Ishikawa (cell line): ENCODE data around the gene GRIK2.

Experiments used
- CEBPB ChIP-seq: IDR thresholded peaks from 2 replicates; pipeline ENCODE4 v1.6.1; 2012
- CREB1 ChIP-seq: IDR thresholded peaks from 2 replicates; pipeline ENCODE4 v1.6.1; 2012; ENCODE audit warnings: low read depth
- EGR1 ChIP-seq: IDR thresholded peaks from 2 replicates; pipeline ENCODE4 v1.6.1; 2012
- EP300 ChIP-seq: IDR thresholded peaks from 2 replicates; pipeline ENCODE4 v1.6.1; 2012; ENCODE audit warnings: borderline replicate concordance
- FOXM1 ChIP-seq: IDR thresholded peaks from 2 replicates; pipeline ENCODE4 v1.6.1; 2012; ENCODE audit warnings: low read depth, borderline replicate concordance
- NFIC ChIP-seq: IDR thresholded peaks from 2 replicates; pipeline ENCODE4 v1.6.1; 2012
- RAD21 ChIP-seq: IDR thresholded peaks from 2 replicates; pipeline ENCODE4 v1.6.1; 2012; ENCODE audit warnings: low read depth
- TAF1 ChIP-seq: IDR thresholded peaks from 2 replicates; pipeline ENCODE4 v1.6.1; 2012; ENCODE audit warnings: low read depth, mild to moderate bottlenecking
- TCF12 ChIP-seq: IDR thresholded peaks from 2 replicates; pipeline ENCODE4 v1.6.1; 2012; ENCODE audit warnings: low read depth
- TEAD4 ChIP-seq: IDR thresholded peaks from 2 replicates; pipeline ENCODE4 v1.6.1; 2012
- YY1 ChIP-seq: IDR thresholded peaks from 2 replicates; pipeline ENCODE4 v1.6.1; 2012; ENCODE audit warnings: low read depth
- ZBTB7A ChIP-seq: IDR thresholded peaks from 2 replicates; pipeline ENCODE4 v1.6.1; 2012; ENCODE audit warnings: low read depth
- TF ChIP-seq, protein P1 (sequence below): IDR thresholded peaks from 2 replicates; pipeline ENCODE4 v1.6.1; 2012
- TF ChIP-seq, protein P2 (sequence below): IDR thresholded peaks from 2 replicates; pipeline ENCODE4 v1.6.1; 2012; ENCODE audit warnings: low read depth, mild to moderate bottlenecking
- TF ChIP-seq, protein P3 (sequence below): IDR thresholded peaks from 2 replicates; pipeline ENCODE4 v1.6.1; 2012

GRIK2 gene

DNA sequence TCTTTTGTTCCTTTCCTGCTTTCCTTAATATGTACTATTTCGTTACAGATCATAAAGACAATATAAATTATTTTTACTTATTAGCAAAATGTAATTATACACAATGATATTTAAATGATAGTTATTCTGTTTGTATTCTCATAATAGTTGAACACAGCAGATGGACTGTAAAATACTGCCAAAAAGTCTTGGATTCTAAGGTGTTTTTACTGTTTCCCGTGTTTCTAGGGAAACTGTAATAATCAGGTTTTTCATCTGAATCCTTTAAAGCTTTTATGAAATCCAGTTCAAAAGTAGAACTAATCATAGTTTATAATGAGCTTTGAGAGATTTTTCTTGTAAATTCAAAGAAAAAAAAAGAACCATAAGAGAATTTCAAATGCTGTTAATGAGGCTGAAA is 148.4 kb downstream of the GRIK2 start:
- TF ChIP-seq EP300 = no peak

DNA sequence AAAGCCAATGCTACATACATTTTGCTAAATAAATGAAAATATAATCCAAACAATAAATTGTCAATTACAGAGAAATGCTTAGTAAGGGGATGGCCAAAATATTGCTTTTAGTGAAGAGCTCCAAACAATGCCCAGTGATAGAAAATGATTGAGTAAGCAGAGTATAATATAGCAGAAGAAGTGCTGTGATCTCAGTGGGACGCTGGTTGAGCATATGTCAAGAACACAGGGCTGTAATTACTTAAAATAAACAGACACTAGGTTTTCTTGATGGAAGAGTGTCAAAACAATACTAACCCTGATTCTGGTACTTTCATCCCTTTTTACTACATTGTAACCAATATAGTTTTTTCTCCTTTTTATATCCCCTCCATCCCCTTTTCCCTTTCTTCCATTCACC is 150.3 kb downstream of the GRIK2 start:
- TF ChIP-seq CEBPB = no peak
- TF ChIP-seq CREB1 = no peak
- no peak for TF ChIP-seq TEAD4
- TF ChIP-seq FOXM1 = no peak
- no peak for TF ChIP-seq YY1
- no peak for TF ChIP-seq EGR1
- TF ChIP-seq, protein P1, sequence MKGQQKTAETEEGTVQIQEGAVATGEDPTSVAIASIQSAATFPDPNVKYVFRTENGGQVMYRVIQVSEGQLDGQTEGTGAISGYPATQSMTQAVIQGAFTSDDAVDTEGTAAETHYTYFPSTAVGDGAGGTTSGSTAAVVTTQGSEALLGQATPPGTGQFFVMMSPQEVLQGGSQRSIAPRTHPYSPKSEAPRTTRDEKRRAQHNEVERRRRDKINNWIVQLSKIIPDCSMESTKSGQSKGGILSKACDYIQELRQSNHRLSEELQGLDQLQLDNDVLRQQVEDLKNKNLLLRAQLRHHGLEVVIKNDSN = no peak

DNA sequence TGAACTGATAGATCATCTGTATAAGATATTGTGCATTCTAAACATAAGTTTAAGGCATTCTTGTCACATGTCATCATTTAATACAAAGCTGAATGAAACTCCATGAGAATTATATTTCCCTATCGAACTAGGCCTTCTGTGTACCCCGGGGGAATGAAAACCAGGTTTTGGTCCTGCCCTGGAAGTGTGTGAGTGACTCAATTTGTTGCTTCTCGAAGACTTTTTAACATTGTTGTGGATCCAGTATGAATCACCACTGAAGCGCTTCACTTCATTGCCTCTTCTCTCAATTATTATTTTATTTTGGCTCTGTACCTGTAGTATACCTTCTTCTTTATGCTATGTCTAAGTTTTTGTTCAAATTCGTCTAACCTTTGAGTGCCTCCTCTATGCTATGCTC is 150.8 kb downstream of the GRIK2 start:
- TF ChIP-seq CEBPB = no peak
- TF ChIP-seq TCF12 = no peak
- TF ChIP-seq, protein P2, sequence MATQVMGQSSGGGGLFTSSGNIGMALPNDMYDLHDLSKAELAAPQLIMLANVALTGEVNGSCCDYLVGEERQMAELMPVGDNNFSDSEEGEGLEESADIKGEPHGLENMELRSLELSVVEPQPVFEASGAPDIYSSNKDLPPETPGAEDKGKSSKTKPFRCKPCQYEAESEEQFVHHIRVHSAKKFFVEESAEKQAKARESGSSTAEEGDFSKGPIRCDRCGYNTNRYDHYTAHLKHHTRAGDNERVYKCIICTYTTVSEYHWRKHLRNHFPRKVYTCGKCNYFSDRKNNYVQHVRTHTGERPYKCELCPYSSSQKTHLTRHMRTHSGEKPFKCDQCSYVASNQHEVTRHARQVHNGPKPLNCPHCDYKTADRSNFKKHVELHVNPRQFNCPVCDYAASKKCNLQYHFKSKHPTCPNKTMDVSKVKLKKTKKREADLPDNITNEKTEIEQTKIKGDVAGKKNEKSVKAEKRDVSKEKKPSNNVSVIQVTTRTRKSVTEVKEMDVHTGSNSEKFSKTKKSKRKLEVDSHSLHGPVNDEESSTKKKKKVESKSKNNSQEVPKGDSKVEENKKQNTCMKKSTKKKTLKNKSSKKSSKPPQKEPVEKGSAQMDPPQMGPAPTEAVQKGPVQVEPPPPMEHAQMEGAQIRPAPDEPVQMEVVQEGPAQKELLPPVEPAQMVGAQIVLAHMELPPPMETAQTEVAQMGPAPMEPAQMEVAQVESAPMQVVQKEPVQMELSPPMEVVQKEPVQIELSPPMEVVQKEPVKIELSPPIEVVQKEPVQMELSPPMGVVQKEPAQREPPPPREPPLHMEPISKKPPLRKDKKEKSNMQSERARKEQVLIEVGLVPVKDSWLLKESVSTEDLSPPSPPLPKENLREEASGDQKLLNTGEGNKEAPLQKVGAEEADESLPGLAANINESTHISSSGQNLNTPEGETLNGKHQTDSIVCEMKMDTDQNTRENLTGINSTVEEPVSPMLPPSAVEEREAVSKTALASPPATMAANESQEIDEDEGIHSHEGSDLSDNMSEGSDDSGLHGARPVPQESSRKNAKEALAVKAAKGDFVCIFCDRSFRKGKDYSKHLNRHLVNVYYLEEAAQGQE = no peak
- no peak for TF ChIP-seq FOXM1
- TF ChIP-seq EP300 = no peak
- TF ChIP-seq CREB1 = no peak
- TF ChIP-seq TEAD4 = no peak
- no peak for TF ChIP-seq ZBTB7A
- no peak for TF ChIP-seq YY1
- TF ChIP-seq NFIC = no peak
- TF ChIP-seq, protein P1 = no peak
- TF ChIP-seq TAF1 = no peak
- TF ChIP-seq EGR1 = no peak
- TF ChIP-seq, protein P3, sequence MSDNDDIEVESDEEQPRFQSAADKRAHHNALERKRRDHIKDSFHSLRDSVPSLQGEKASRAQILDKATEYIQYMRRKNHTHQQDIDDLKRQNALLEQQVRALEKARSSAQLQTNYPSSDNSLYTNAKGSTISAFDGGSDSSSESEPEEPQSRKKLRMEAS = no peak
- TF ChIP-seq RAD21 = no peak

DNA sequence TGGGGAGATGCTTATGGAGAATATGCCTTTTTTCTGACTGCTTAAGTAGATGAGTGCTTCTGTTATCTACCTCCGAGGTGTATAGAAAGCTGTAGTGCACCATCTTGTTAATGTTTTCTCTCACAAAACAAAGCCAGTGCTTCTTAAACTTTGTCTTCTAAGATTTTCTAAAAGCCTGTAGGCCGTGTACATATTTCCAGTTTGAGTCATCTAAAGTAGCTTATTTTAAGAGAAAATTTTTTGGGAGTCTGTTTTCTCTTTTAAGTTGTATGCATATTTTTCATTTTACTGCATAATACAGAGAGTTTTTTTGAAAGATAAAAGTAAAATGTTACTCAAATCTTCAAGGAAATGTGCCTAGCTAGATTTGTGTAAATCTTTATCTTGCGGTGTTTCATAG is 151.7 kb downstream of the GRIK2 start:
- TF ChIP-seq EP300 = no peak
- no peak for TF ChIP-seq TEAD4

DNA sequence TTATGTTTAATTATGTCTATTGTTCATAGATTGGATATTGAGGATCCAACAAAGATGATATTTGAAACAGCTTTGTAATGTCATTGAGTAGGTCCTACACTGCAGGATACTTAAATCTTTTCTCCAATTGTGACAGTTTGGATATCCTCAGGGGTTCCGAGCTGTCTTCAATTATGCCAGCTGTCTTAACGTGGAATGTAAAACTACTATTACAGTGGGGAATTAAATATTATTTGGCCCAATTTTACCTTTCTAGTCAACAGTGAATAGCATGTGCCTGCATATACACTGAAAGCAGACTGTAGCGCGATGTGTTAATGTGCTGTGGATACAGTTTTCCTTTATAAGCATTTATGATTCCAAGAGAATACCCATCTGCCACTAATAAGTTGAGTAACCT is 156.9 kb downstream of the GRIK2 start:
- TF ChIP-seq CEBPB = no peak
- no peak for TF ChIP-seq CREB1
- TF ChIP-seq RAD21 = no peak
- no peak for TF ChIP-seq TAF1
- TF ChIP-seq FOXM1 = no peak
- TF ChIP-seq, protein P3 = no peak
- TF ChIP-seq ZBTB7A = no peak
- TF ChIP-seq TEAD4 = no peak
- TF ChIP-seq, protein P1 = no peak
- TF ChIP-seq, protein P2 = no peak
- no peak for TF ChIP-seq YY1

DNA sequence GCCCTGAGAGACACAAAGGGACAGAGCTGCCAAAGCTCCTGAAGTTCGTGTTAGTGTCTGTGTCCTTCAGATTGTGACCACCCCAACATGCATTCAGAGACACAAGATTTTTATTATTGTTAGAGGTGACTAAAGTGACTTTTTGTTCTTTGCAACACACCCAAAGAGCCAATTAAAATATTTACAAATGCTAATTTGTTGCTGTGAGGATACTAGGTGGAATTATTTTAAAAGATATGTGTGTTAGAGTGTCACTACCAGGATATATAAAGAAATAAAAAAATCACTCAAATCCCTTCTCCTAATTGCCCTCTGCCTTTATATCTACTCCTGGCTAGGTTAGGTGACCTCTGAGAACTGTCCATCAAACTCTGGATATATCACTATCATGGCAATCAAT is 160.7 kb downstream of the GRIK2 start:
- no peak for TF ChIP-seq TCF12
- TF ChIP-seq, protein P3 = no peak
- TF ChIP-seq, protein P1 = no peak
- no peak for TF ChIP-seq EP300
- TF ChIP-seq, protein P2 = no peak
- TF ChIP-seq FOXM1 = no peak
- TF ChIP-seq TAF1 = no peak
- no peak for TF ChIP-seq RAD21
- TF ChIP-seq TEAD4 = no peak
